Neural progenitor cell (in vitro differentiated cells): ENCODE measurements around the gene KCNIP1. TPM values are rescaled to one million over a fixed set of nuclear protein-coding genes. Genes with fewer than 3 reads are reported as not detected.

Experiments
- DNase-seq: peaks from one replicate; pipeline ENCODE4 v3.0.0-alpha.2; 2016; ENCODE audit warnings: low spot score
- H2AFZ ChIP-seq: fragments of 200-600 bp; sonication (generic); replicated peaks from 2 replicates; pipeline ENCODE4 v1.6.1; 2016; ENCODE audit warnings: antibody characterized with exemption
- H3F3A ChIP-seq: fragments of 200-600 bp; sonication (generic); 2 replicates; pipeline ENCODE4 v1.6.1; 2016; ENCODE audit warnings: antibody characterized with exemption, low read depth
- H3K27ac ChIP-seq: fragments of 200-600 bp; sonication (generic); 2 replicates; pipeline ENCODE4 v1.5.1; 2016; ENCODE audit warnings: mild to moderate bottlenecking
- H3K27me3 ChIP-seq: fragments of 200-600 bp; sonication (generic); 2 replicates; pipeline ENCODE4 v1.6.1; 2016; ENCODE audit warnings: mild to moderate bottlenecking, moderate library complexity
- H3K36me3 ChIP-seq: fragments of 200-600 bp; sonication (generic); 2 replicates; pipeline ENCODE4 v1.5.1; 2016
- H3K4me1 ChIP-seq: fragments of 200-600 bp; sonication (generic); 2 replicates; pipeline ENCODE4 v1.6.1; 2016; ENCODE audit warnings: mixed run types
- H3K4me2 ChIP-seq: fragments of 200-600 bp; sonication (generic); 2 replicates; pipeline ENCODE4 v1.6.1; 2016
- H3K4me3 ChIP-seq: fragments of 200-600 bp; sonication (generic); 2 replicates; pipeline ENCODE4 v1.5.1; 2016
- H3K79me2 ChIP-seq: fragments of 200-600 bp; sonication (generic); 2 replicates; pipeline ENCODE4 v1.6.1; 2016; ENCODE audit warnings: low read depth
- H3K9ac ChIP-seq: fragments of 200-600 bp; sonication (generic); 2 replicates; pipeline ENCODE4 v1.6.1; 2016
- H3K9me3 ChIP-seq: fragments of 200-600 bp; sonication (generic); 2 replicates; pipeline ENCODE4 v1.5.1; 2016; ENCODE audit warnings: low read depth
- H4K20me1 ChIP-seq: fragments of 200-600 bp; sonication (generic); 2 replicates; pipeline ENCODE4 v1.6.1; 2016; ENCODE audit warnings: low read depth
- H3K27ac Mint-ChIP-seq: 3 replicates; pipeline ENCODE4 v1.8.0; 2021; ENCODE audit warnings: mixed read lengths
- H3K27me3 Mint-ChIP-seq: 2 replicates; pipeline ENCODE4 v1.8.0; 2022; ENCODE audit warnings: low read depth, mild to moderate bottlenecking, inconsistent platforms, moderate library complexity, mixed read lengths; ENCODE audit not compliant: insufficient read depth
- H3K36me3 Mint-ChIP-seq: 3 replicates; pipeline ENCODE4 v1.8.0; 2021; ENCODE audit warnings: mixed read lengths
- H3K4me1 Mint-ChIP-seq: 3 replicates; pipeline ENCODE4 v1.8.0; 2021; ENCODE audit warnings: mixed read lengths
- H3K4me3 Mint-ChIP-seq: 3 replicates; pipeline ENCODE4 v1.8.0; 2021; ENCODE audit warnings: mild to moderate bottlenecking, moderate library complexity, mixed read lengths
- H3K9me3 Mint-ChIP-seq: 3 replicates; pipeline ENCODE4 v1.8.0; 2020; ENCODE audit warnings: mixed read lengths
- CTCF ChIP-seq: fragments of 200-600 bp; sonication (generic); IDR thresholded peaks from 2 replicates; pipeline ENCODE4 v1.5.1; 2017; ENCODE audit warnings: antibody characterized with exemption, mild to moderate bottlenecking
- EZH2 ChIP-seq: fragments of 200-600 bp; sonication (generic); IDR thresholded peaks from 2 replicates; pipeline ENCODE4 v1.6.1; 2017; ENCODE audit warnings: antibody characterized with exemption, mild to moderate bottlenecking, moderate library complexity
- EZH2phosphoT487 ChIP-seq: fragments of 200-600 bp; sonication (generic); IDR thresholded peaks from 2 replicates; pipeline ENCODE4 v1.6.1; 2017; ENCODE audit warnings: antibody characterized with exemption
- total RNA-seq: library from RNA; depleted of rRNA; stranded (reverse); fragments of >200 nt; gene quantifications from 2 replicates; pipeline ENCODE4 v1.2.3, GENCODE V29; 2015; ENCODE audit warnings: low replicate concordance

The KCNIP1 gene
- total RNA-seq, 1 donor from 2014 or later, result 2.8 TPM

- H2AFZ ChIP-seq, result no peak overlapping the region
- no peak overlapping the region for H3K27ac ChIP-seq
- Mint-ChIP-seq H3K4me3 (no peak overlapping the region), H3K4me1 (peaks cover 3% of the 10 kb centered on the region), H3K27ac (no peak overlapping the region), H3K27me3 (peaks cover 3% of the 10 kb centered on the region), H3K9me3 (no peaks in the 10 kb centered on the region), H3K36me3 (no peaks in the 10 kb centered on the region)
- H3K4me1 ChIP-seq, result no peaks in the 10 kb centered on the region
- H3K79me2 ChIP-seq, result no peaks in the 10 kb centered on the region
- no peak for DNase-seq
- no peaks in the 10 kb centered on the region for H3F3A ChIP-seq
- no peak overlapping the region for H3K4me2 ChIP-seq
- H3K9me3 ChIP-seq, result no peaks in the 10 kb centered on the region
- H4K20me1 ChIP-seq, result no peaks in the 10 kb centered on the region
- no peak overlapping the region for H3K9ac ChIP-seq
- no peak for TF ChIP-seq CTCF
- TF ChIP-seq EZH2phosphoT487, result no peak
- TF ChIP-seq EZH2, result no peak
- H3K36me3 ChIP-seq, result no peaks in the 10 kb centered on the region
- H3K4me3 ChIP-seq, result no peak overlapping the region
- H3K27me3 ChIP-seq, result peaks cover 3% of the 10 kb centered on the region
Observed at GRCh38 chr5:170755679-170756456, 252.0 kb downstream of the KCNIP1 start.

GRCh38 chr5:170756691-170757090 lies 252.9 kb downstream of the KCNIP1 start:
- no peaks in the 10 kb centered on the region for H3K9me3 ChIP-seq
- no peak overlapping the region for H3K9ac ChIP-seq
- Mint-ChIP-seq H3K27me3 (peaks cover 4% of the 10 kb centered on the region), H3K4me1 (peaks cover 3% of the 10 kb centered on the region), H3K9me3 (no peaks in the 10 kb centered on the region), H3K4me3 (no peak overlapping the region), H3K36me3 (no peaks in the 10 kb centered on the region), H3K27ac (no peak overlapping the region)
- H3K27ac ChIP-seq, result no peak overlapping the region
- no peak overlapping the region for H3K4me3 ChIP-seq
- no peaks in the 10 kb centered on the region for H4K20me1 ChIP-seq
- no peak for DNase-seq
- no peaks in the 10 kb centered on the region for H3K79me2 ChIP-seq
- H3K4me1 ChIP-seq, result peaks cover 5% of the 10 kb centered on the region
- H2AFZ ChIP-seq, result no peak overlapping the region
- peaks cover 10% of the 10 kb centered on the region for H3K27me3 ChIP-seq
- TF ChIP-seq EZH2phosphoT487 (no peak), EZH2 (no peak), CTCF (no peak)
- H3F3A ChIP-seq, result no peaks in the 10 kb centered on the region
- no peak overlapping the region for H3K4me2 ChIP-seq
- no peaks in the 10 kb centered on the region for H3K36me3 ChIP-seq

- Histone ChIP-seq H3K9ac (no peak overlapping the region), H2AFZ (no peak overlapping the region), H3K79me2 (no peaks in the 10 kb centered on the region), H3K36me3 (no peaks in the 10 kb centered on the region), H3K4me3 (no peak overlapping the region), H4K20me1 (no peaks in the 10 kb centered on the region), H3K4me1 (peaks cover 8% of the 10 kb centered on the region), H3K27me3 (peaks cover 13% of the 10 kb centered on the region), H3K9me3 (no peaks in the 10 kb centered on the region), H3F3A (no peaks in the 10 kb centered on the region), H3K27ac (no peak overlapping the region), H3K4me2 (no peak overlapping the region)
- Mint-ChIP-seq H3K36me3 (no peaks in the 10 kb centered on the region), H3K4me3 (no peak overlapping the region), H3K27me3 (peaks cover 4% of the 10 kb centered on the region), H3K9me3 (no peaks in the 10 kb centered on the region), H3K4me1 (peaks cover 7% of the 10 kb centered on the region), H3K27ac (no peak overlapping the region)
- no peak for TF ChIP-seq EZH2phosphoT487
- no peak for TF ChIP-seq EZH2
- TF ChIP-seq CTCF, result no peak
- no peak for DNase-seq
Observed at GRCh38 chr5:170757182-170757601, 253.4 kb downstream of the KCNIP1 start.
